GM12874 (cell line): ENCODE results near the gene MAEL.

Source experiments
- TF ChIP-seq, protein P1 (sequence below): IDR thresholded peaks from 2 replicates; pipeline ENCODE4 v1.5.1; 2011; ENCODE audit warnings: low read depth, mild to moderate bottlenecking, control low read depth, low read length, moderate library complexity; ENCODE audit not compliant: insufficient read depth

The MAEL gene

GRCh38 chr1:166988974-166989515, at the start of gene MAEL:
Gene MAEL, plus strand, starts transcription at chr1:166989280. Its CDS starts 73 bp downstream, at chr1:166989353.
- TF ChIP-seq, protein P1, sequence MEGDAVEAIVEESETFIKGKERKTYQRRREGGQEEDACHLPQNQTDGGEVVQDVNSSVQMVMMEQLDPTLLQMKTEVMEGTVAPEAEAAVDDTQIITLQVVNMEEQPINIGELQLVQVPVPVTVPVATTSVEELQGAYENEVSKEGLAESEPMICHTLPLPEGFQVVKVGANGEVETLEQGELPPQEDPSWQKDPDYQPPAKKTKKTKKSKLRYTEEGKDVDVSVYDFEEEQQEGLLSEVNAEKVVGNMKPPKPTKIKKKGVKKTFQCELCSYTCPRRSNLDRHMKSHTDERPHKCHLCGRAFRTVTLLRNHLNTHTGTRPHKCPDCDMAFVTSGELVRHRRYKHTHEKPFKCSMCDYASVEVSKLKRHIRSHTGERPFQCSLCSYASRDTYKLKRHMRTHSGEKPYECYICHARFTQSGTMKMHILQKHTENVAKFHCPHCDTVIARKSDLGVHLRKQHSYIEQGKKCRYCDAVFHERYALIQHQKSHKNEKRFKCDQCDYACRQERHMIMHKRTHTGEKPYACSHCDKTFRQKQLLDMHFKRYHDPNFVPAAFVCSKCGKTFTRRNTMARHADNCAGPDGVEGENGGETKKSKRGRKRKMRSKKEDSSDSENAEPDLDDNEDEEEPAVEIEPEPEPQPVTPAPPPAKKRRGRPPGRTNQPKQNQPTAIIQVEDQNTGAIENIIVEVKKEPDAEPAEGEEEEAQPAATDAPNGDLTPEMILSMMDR, result no peak

DNA sequence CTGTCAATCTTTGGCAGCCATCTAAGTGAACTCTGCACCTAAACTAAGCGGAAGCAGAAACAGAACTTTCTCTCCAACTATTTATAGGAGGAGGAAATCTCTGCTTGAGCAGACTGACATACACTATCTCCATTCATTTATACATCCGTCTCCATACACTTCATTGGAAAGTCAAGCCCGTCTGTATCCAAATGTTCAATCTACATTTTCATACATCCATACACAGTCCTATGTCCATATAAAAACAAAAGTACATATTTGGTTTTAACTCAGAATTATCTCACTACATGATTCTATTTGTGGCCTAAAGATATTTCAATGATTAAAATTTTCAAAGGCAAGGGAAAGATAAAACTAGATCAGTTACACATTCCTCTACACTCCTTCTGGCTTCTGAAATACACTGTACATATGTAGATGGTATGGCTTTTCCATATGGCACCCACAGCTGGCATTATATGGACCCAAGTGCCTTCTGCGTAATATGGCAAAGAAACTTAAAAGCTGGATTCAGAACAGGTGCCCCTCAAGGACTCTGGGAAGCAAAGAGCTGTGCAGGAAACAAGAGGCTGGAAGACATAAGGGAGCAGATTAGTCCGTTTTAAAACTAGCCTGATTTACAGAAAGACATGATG, 49.2 kb upstream of the MAEL start:
- TF ChIP-seq, protein P1, result no peak

DNA sequence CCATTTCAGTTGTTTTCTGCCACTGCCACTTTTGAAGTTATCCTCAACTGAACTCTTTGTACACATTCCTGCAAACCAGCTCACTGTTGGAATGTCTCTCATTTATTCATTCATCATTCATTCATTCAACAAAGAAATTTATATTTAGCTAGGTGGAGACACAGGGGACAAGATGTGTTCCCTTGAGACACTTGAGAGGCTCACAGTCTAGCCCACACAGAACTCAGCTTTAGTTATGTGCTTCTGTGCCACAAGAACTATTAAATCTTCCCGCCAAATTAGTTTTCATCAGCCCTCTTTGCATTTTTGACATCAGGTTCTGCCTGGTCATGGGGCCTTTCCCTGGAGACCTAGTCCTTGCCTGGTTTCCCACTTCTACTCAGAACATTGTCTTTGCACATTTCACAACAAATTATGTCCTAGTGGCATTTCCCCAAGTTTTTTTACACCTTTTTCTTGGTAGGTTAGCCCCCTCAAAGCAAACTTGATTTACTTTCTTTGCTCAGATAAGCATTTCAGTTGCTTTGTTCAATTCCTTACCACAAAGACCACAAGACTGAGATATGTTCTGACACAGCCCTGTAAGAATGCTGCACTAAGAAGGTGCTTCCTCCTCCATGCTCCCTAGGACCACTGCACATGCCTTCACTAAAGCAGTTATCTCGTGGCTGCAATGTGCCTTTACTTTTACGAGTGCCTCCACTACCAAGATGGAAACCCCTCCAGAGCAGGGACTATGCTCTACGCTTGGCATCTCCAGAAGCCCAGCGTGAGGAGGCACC, 44.7 kb upstream of the MAEL start:
- TF ChIP-seq, protein P1, result no peak

DNA sequence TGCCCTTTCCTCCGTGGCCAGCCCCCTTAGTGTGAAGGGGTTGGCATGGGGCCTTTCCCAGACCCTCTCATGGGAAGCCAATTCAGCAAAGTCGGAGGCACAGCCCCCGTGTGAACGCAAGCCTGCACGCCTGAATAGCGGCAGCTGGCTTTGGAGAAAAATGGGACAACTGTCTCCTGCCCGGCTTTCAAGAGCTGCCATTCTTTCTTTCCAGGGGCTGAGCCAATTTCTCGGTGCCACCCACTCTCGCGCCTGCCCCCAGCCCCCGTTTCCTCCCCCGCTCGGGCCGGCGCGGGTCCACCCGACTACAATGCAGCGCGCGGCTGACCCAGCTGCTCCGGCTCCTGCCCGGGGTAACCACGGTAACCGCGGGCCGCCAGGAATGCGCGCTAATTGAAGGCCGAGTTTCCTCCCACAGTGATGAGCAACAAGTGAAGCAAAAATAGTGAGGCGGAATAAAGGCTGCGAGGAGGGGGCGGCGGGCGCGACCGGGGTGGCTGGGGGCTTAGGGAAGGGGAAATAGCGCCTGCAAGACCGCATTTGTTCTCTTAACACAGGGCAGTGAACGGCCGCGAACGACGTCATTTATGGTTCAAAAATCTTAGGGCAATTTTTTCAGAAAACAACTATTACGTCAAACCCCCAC, 41.6 kb upstream of the MAEL start:
- TF ChIP-seq, protein P1, result no peak

DNA sequence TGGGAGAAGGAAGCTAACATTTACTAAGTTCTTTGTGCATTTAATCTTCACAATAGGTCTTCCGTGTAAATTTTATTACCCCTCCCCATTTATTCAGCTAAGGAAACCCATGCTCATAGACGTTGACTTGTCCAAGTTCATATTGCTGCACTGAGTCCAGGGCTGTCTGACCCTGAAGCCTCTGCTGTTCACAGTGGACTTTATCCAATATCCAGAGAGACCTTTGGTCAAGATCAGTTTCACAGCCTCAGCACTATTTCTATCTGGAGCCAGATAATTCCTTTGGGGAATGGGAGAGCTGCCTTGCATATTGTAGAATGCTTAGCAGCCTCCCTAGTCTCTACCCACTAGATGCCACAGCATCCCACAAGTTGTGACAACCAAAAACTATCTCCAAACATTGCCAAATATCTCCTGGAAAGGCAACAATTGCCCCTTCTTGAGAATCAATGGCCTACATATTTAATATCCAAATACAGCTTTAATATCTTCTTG, 40.2 kb upstream of the MAEL start:
- TF ChIP-seq, protein P1, result no peak

- TF ChIP-seq, protein P1, result no peak
Measured at GRCh38 chr1:166950156-166950555, 38.9 kb upstream of the MAEL start.

DNA sequence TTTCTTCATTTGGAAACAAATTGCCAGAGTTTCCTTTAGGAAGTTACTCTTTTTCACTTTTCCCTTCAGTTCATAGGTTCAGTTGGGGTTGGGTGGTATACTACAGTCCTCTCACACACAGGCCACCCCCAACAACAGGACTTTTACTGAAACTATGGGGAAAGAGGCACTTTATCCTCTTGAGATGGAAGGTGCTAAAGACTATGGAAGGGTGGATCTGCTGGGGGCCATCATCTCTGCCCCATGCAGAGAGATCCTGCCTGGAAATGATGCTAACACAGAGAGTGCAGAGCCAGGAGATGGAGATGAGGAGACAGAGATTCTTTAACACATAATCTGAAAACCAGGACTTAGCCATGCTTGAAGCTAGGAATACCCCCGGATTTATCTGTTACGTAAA, 38.0 kb upstream of the MAEL start:
- TF ChIP-seq, protein P1, result no peak
